HEK293 (cell line): ENCODE data around the gene ADGRD2.

Experiments
- CTCF ChIA-PET: fragments of 350-600 bp; formaldehyde crosslinking; extraction: SDS; loops from one replicate; lab custom pipeline; 2021; ENCODE audit warnings: antibody characterized with exemption; lab: Yijun Ruan, JAX
- POLR2A ChIA-PET: fragments of 300-600 bp; formaldehyde crosslinking; extraction: SDS; loops from one replicate; lab custom pipeline; 2020; ENCODE audit warnings: antibody characterized with exemption, inconsistent platforms; lab: Yijun Ruan, JAX
- H3K27ac ChIP-seq: fragments of 200-500 bp; sonication (Bioruptor generic); 2 replicates; pipeline ENCODE4 v1.5.1; 2014; ENCODE audit warnings: low read depth, low read length, control low read depth, inconsistent platforms; ENCODE audit errors: extremely low read depth
- H3K36me3 ChIP-seq, 2 experiments: fragments of 200-500 bp in 1 of 2; sonication (Bioruptor generic) in 1 of 2; 1 replicate in 1 of 2; 2 replicates in 1 of 2; pipeline ENCODE4 v1.5.1; 2014 to 2017; ENCODE audit warnings: inconsistent platforms in 2 of 2, low read length in 2 of 2; ENCODE audit not compliant: control insufficient read depth in 2 of 2, insufficient read depth in 1 of 2
- H3K4me1 ChIP-seq: fragments of 200-500 bp; sonication (Bioruptor generic); 2 replicates; pipeline ENCODE4 v1.5.1; 2014; ENCODE audit warnings: mild to moderate bottlenecking, low read length, inconsistent platforms; ENCODE audit not compliant: control insufficient read depth, insufficient read depth
- H3K4me3 ChIP-seq: 2 replicates; pipeline ENCODE4 v1.5.1; 2011; ENCODE audit warnings: low read depth, mild to moderate bottlenecking, control low read depth, low read length, moderate library complexity
- H3K9me3 ChIP-seq: fragments of 200-500 bp; sonication (Bioruptor generic); 2 replicates; pipeline ENCODE4 v1.5.1; 2014; ENCODE audit warnings: low read depth, low read length, inconsistent platforms; ENCODE audit not compliant: control insufficient read depth, insufficient read depth
- BCL11B ChIP-seq: fragments of 450-650 bp; formaldehyde crosslinking; IDR thresholded peaks from 2 replicates; pipeline ENCODE4 v1.5.1; 2016; ENCODE audit warnings: low read depth, missing biosample characterization, missing genetic modification characterization
- EGR2 ChIP-seq: fragments of 450-650 bp; formaldehyde crosslinking; IDR thresholded peaks from 2 replicates; pipeline ENCODE4 v1.5.1; 2016; ENCODE audit warnings: low read depth, missing biosample characterization, missing genetic modification characterization
- MEIS1 ChIP-seq: sonication (generic); formaldehyde crosslinking; IDR thresholded peaks from 2 replicates; pipeline ENCODE4 v1.8.1; 2022; ENCODE audit warnings: missing genetic modification reagents, mild to moderate bottlenecking, borderline replicate concordance
- SCRT2 ChIP-seq: fragments of 450-650 bp; formaldehyde crosslinking; IDR thresholded peaks from 2 replicates; pipeline ENCODE4 v1.5.1; 2016; ENCODE audit warnings: missing biosample characterization, missing genetic modification characterization
- ZFHX2 ChIP-seq: fragments of 450-650 bp; formaldehyde crosslinking; conservative IDR thresholded peaks from 2 replicates; pipeline ENCODE4 v1.5.1; 2016; ENCODE audit warnings: missing biosample characterization, missing genetic modification characterization
- ZFP3 ChIP-seq: fragments of 450-650 bp; formaldehyde crosslinking; IDR thresholded peaks from 2 replicates; pipeline ENCODE4 v1.5.1; 2016; ENCODE audit warnings: low read depth, missing biosample characterization, missing genetic modification characterization
- ZNF138 ChIP-seq: fragments of 450-650 bp; formaldehyde crosslinking; IDR thresholded peaks from 2 replicates; pipeline ENCODE4 v1.5.1; 2016; ENCODE audit warnings: missing biosample characterization, missing genetic modification characterization, borderline replicate concordance
- ZNF16 ChIP-seq: fragments of 450-650 bp; formaldehyde crosslinking; IDR thresholded peaks from 2 replicates; pipeline ENCODE4 v1.5.1; 2016; ENCODE audit warnings: low read depth, missing biosample characterization, missing genetic modification characterization
- ZNF169 ChIP-seq: fragments of 450-650 bp; formaldehyde crosslinking; IDR thresholded peaks from 2 replicates; pipeline ENCODE4 v1.5.1; 2016; ENCODE audit warnings: missing biosample characterization, missing genetic modification characterization
- ZNF174 ChIP-seq: fragments of 450-650 bp; formaldehyde crosslinking; IDR thresholded peaks from 2 replicates; pipeline ENCODE4 v1.5.0; 2017; ENCODE audit warnings: missing biosample characterization, mild to moderate bottlenecking, missing genetic modification characterization
- ZNF394 ChIP-seq: fragments of 450-650 bp; formaldehyde crosslinking; IDR thresholded peaks from 2 replicates; pipeline ENCODE4 v1.5.1; 2016; ENCODE audit warnings: missing biosample characterization, missing genetic modification characterization, mild to moderate bottlenecking, moderate library complexity, borderline replicate concordance
- ZNF404 ChIP-seq: fragments of 450-650 bp; formaldehyde crosslinking; IDR thresholded peaks from 2 replicates; pipeline ENCODE4 v1.5.1; 2017; ENCODE audit warnings: missing biosample characterization, missing genetic modification characterization
- ZNF555 ChIP-seq: fragments of 450-650 bp; formaldehyde crosslinking; conservative IDR thresholded peaks from 2 replicates; pipeline ENCODE4 v1.5.1; 2017; ENCODE audit warnings: missing biosample characterization, mild to moderate bottlenecking, missing genetic modification characterization, inconsistent platforms
- ZNF571 ChIP-seq: fragments of 450-650 bp; formaldehyde crosslinking; IDR thresholded peaks from 2 replicates; pipeline ENCODE4 v1.5.0; 2017; ENCODE audit warnings: missing biosample characterization, missing genetic modification characterization
- ZNF629 ChIP-seq: fragments of 450-650 bp; formaldehyde crosslinking; IDR thresholded peaks from 2 replicates; pipeline ENCODE4 v1.5.1; 2017; ENCODE audit warnings: missing biosample characterization, missing genetic modification characterization
- ZNF664 ChIP-seq: fragments of 450-650 bp; formaldehyde crosslinking; IDR thresholded peaks from 2 replicates; pipeline ENCODE4 v1.5.1; 2016; ENCODE audit warnings: missing biosample characterization, missing genetic modification characterization
- ZNF704 ChIP-seq: fragments of 450-650 bp; formaldehyde crosslinking; IDR thresholded peaks from 2 replicates; pipeline ENCODE4 v1.5.1; 2016; ENCODE audit warnings: missing biosample characterization, missing genetic modification characterization
- TF ChIP-seq, protein P1 (sequence below): fragments of 450-650 bp; formaldehyde crosslinking; IDR thresholded peaks from 2 replicates; pipeline ENCODE4 v1.5.1; 2016; ENCODE audit warnings: missing biosample characterization, missing genetic modification characterization
- TF ChIP-seq, protein P2 (sequence below): fragments of 450-650 bp; formaldehyde crosslinking; IDR thresholded peaks from 2 replicates; pipeline ENCODE4 v1.5.1; 2017; ENCODE audit warnings: missing biosample characterization, mild to moderate bottlenecking, missing genetic modification characterization, moderate library complexity
- TF ChIP-seq, protein P3 (sequence below): fragments of 450-650 bp; formaldehyde crosslinking; IDR thresholded peaks from 2 replicates; pipeline ENCODE4 v1.5.1; 2016; ENCODE audit warnings: missing biosample characterization, missing genetic modification characterization
- TF ChIP-seq, protein P4 (sequence below): fragments of 450-650 bp; formaldehyde crosslinking; IDR thresholded peaks from 2 replicates; pipeline ENCODE4 v1.5.1; 2016; ENCODE audit warnings: missing biosample characterization, missing genetic modification characterization

Gene ADGRD2

GRCh38 chr9:124489222-124489621 is 39.0 kb downstream of the ADGRD2 start (continued):
- TF ChIP-seq, protein P1, sequence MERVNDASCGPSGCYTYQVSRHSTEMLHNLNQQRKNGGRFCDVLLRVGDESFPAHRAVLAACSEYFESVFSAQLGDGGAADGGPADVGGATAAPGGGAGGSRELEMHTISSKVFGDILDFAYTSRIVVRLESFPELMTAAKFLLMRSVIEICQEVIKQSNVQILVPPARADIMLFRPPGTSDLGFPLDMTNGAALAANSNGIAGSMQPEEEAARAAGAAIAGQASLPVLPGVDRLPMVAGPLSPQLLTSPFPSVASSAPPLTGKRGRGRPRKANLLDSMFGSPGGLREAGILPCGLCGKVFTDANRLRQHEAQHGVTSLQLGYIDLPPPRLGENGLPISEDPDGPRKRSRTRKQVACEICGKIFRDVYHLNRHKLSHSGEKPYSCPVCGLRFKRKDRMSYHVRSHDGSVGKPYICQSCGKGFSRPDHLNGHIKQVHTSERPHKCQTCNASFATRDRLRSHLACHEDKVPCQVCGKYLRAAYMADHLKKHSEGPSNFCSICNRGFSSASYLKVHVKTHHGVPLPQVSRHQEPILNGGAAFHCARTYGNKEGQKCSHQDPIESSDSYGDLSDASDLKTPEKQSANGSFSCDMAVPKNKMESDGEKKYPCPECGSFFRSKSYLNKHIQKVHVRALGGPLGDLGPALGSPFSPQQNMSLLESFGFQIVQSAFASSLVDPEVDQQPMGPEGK (tag by site-specific recombination) = no peak
- TF ChIP-seq ZNF138 (tag by site-specific recombination) = no peak
- no peak for TF ChIP-seq ZNF404
- no peak for TF ChIP-seq ZNF571
- TF ChIP-seq ZNF174 = no peak

- no peak overlapping the region for H3K27ac ChIP-seq
- no peak for TF ChIP-seq ZNF169 (tag by site-specific recombination)
- no peak for TF ChIP-seq ZNF664 (tag by site-specific recombination)
- peak; percentile 94 for TF ChIP-seq ZFP3 (tag by site-specific recombination)
- H3K4me1 ChIP-seq = no peaks in the 10 kb centered on the region
- no peak overlapping the region for H3K4me3 ChIP-seq
- POLR2A ChIA-PET = interaction anchor here (0.6 kb wide), 1 partner anchor 914 kb away, joined by 3 read pairs; no protein-coding TSS in a partner anchor
- H3K9me3 ChIP-seq = no peaks in the 10 kb centered on the region
- no peaks in the 10 kb centered on the region for H3K36me3 ChIP-seq
- CTCF ChIA-PET = no interaction called here
Measured at GRCh38 chr9:124490004-124490403, 39.8 kb downstream of the ADGRD2 start.

DNA sequence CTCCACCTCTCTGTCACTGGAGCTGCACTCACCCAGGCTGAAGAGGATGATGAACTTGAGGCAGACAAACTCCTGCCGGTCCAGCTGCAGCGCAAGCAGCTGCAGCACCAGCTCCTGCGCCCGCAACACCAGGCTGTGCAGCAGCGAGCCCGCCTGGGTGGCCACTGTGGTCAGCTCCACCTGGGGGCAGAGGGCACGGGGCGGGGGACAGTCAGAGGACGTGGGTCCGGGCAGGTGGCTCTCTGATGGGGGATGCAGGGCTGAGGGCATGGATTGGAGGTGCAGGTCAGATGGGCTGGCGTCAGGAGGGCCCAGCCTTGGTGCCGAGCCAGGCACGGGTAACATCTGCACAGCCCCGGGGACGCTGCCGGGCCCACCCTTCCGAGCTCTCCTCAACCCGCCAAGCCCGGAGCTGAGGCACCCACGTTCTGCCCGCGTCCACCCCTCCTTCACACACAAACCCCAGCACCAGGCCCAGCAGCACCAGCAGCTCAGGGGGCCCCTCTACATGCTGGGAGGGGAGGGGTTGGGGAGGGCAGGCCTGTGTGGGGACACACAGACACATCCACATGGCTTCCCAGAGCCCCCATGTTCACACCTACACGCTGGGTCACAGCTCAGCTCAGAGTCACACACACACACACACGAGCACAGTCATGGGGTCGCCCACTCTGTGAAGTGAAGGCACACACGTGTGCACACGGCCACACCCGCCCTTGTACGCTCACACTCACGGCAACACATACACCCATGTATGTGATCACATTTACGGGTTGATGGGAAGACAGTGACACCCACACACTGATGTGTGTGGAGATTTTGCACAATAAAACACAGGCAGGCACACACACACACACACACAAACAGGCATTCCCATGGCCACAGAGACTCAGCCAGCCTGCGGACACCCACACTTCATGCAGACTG is 41.1 kb downstream of the ADGRD2 start:
- no peaks in the 10 kb centered on the region for H3K9me3 ChIP-seq
- H3K4me3 ChIP-seq = no peak overlapping the region
- H3K36me3 ChIP-seq = no peaks in the 10 kb centered on the region
- CTCF ChIA-PET = interaction anchor here (0.9 kb wide), 1 partner anchor 11 kb away, joined by 3 read pairs; no protein-coding TSS in a partner anchor
- H3K27ac ChIP-seq = no peak overlapping the region
- POLR2A ChIA-PET = no interaction called here
- no peaks in the 10 kb centered on the region for H3K4me1 ChIP-seq
- TF ChIP-seq EGR2 (tag by site-specific recombination) (peak; percentile 67), ZFHX2 (tag by site-specific recombination) (peak; percentile 88), ZNF16 (tag by site-specific recombination) (no peak), SCRT2 (tag by site-specific recombination) (no peak)

GRCh38 chr9:124492818-124493217 is 42.6 kb downstream of the ADGRD2 start:
- CTCF ChIA-PET = interaction anchor here (0.5 kb wide), 1 partner anchor 13 kb away, joined by 3 read pairs; no protein-coding TSS in a partner anchor
- TF ChIP-seq MEIS1 (CRISPR knock-in tag) (no peak), ZNF555 (tag by site-specific recombination) (no peak), BCL11B (no peak), ZNF394 (tag by site-specific recombination) (no peak), ZNF704 (tag by site-specific recombination) (no peak), ZNF629 (no peak)
- TF ChIP-seq, protein P2, sequence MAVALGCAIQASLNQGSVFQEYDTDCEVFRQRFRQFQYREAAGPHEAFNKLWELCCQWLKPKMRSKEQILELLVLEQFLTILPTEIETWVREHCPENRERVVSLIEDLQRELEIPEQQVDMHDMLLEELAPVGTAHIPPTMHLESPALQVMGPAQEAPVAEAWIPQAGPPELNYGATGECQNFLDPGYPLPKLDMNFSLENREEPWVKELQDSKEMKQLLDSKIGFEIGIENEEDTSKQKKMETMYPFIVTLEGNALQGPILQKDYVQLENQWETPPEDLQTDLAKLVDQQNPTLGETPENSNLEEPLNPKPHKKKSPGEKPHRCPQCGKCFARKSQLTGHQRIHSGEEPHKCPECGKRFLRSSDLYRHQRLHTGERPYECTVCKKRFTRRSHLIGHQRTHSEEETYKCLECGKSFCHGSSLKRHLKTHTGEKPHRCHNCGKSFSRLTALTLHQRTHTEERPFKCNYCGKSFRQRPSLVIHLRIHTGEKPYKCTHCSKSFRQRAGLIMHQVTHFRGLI (tag by site-specific recombination) = no peak
- TF ChIP-seq, protein P3, sequence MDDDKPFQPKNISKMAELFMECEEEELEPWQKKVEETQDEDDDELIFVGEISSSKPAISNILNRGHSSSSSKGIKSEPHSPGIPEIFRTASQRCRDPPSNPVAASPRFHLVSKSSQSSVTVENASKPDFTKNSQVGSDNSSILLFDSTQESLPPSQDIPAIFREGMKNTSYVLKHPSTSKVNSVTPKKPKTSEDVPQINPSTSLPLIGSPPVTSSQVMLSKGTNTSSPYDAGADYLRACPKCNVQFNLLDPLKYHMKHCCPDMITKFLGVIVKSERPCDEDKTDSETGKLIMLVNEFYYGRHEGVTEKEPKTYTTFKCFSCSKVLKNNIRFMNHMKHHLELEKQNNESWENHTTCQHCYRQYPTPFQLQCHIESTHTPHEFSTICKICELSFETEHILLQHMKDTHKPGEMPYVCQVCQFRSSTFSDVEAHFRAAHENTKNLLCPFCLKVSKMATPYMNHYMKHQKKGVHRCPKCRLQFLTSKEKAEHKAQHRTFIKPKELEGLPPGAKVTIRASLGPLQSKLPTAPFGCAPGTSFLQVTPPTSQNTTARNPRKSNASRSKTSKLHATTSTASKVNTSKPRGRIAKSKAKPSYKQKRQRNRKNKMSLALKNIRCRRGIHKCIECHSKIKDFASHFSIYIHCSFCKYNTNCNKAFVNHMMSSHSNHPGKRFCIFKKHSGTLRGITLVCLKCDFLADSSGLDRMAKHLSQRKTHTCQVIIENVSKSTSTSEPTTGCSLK (tag by site-specific recombination) = no peak
- TF ChIP-seq, protein P4, sequence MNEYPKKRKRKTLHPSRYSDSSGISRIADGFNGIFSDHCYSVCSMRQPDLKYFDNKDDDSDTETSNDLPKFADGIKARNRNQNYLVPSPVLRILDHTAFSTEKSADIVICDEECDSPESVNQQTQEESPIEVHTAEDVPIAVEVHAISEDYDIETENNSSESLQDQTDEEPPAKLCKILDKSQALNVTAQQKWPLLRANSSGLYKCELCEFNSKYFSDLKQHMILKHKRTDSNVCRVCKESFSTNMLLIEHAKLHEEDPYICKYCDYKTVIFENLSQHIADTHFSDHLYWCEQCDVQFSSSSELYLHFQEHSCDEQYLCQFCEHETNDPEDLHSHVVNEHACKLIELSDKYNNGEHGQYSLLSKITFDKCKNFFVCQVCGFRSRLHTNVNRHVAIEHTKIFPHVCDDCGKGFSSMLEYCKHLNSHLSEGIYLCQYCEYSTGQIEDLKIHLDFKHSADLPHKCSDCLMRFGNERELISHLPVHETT (tag by site-specific recombination) = no peak

More at GRCh38 chr9:124492818-124493217, 42.6 kb downstream of the ADGRD2 start:
- no peaks in the 10 kb centered on the region for H3K4me1 ChIP-seq
- POLR2A ChIA-PET = no interaction called here
- H3K27ac ChIP-seq = no peak overlapping the region
- H3K9me3 ChIP-seq = no peaks in the 10 kb centered on the region
- no peak overlapping the region for H3K4me3 ChIP-seq
- H3K36me3 ChIP-seq = no peaks in the 10 kb centered on the region
